HEK293 (cell line): Measurements from ENCODE around the gene KCNAB2.

ENCODE experiments used
- CTCF ChIA-PET: fragments of 350-600 bp; formaldehyde crosslinking; extraction: SDS; loops from one replicate; lab custom pipeline; 2021; ENCODE audit warnings: antibody characterized with exemption; lab: Yijun Ruan, JAX
- POLR2A ChIA-PET: fragments of 300-600 bp; formaldehyde crosslinking; extraction: SDS; loops from one replicate; lab custom pipeline; 2020; ENCODE audit warnings: antibody characterized with exemption, inconsistent platforms; lab: Yijun Ruan, JAX
- H3K27ac ChIP-seq: fragments of 200-500 bp; sonication (Bioruptor generic); 2 replicates; pipeline ENCODE4 v1.5.1; 2014; ENCODE audit warnings: low read depth, low read length, control low read depth, inconsistent platforms; ENCODE audit errors: extremely low read depth
- H3K36me3 ChIP-seq, 2 experiments: fragments of 200-500 bp in 1 of 2; sonication (Bioruptor generic) in 1 of 2; 1 replicate in 1 of 2; 2 replicates in 1 of 2; pipeline ENCODE4 v1.5.1; 2014 to 2017; ENCODE audit warnings: inconsistent platforms in 2 of 2, low read length in 2 of 2; ENCODE audit not compliant: control insufficient read depth in 2 of 2, insufficient read depth in 1 of 2
- H3K4me1 ChIP-seq: fragments of 200-500 bp; sonication (Bioruptor generic); 2 replicates; pipeline ENCODE4 v1.5.1; 2014; ENCODE audit warnings: mild to moderate bottlenecking, low read length, inconsistent platforms; ENCODE audit not compliant: control insufficient read depth, insufficient read depth
- H3K4me3 ChIP-seq: 2 replicates; pipeline ENCODE4 v1.5.1; 2011; ENCODE audit warnings: low read depth, mild to moderate bottlenecking, control low read depth, low read length, moderate library complexity
- H3K9me3 ChIP-seq: fragments of 200-500 bp; sonication (Bioruptor generic); 2 replicates; pipeline ENCODE4 v1.5.1; 2014; ENCODE audit warnings: low read depth, low read length, inconsistent platforms; ENCODE audit not compliant: control insufficient read depth, insufficient read depth
- CTCF ChIP-seq: fragments of 450-650 bp; formaldehyde crosslinking; IDR thresholded peaks from 2 replicates; pipeline ENCODE4 v1.5.1; 2016; ENCODE audit warnings: missing biosample characterization, missing genetic modification characterization
- GFI1B ChIP-seq: fragments of 450-650 bp; formaldehyde crosslinking; IDR thresholded peaks from 2 replicates; pipeline ENCODE4 v1.5.1; 2016; ENCODE audit warnings: missing biosample characterization, missing genetic modification characterization
- IKZF3 ChIP-seq: fragments of 450-650 bp; IDR thresholded peaks from 2 replicates; pipeline ENCODE4 v1.5.0; 2018; ENCODE audit warnings: missing biosample characterization, mild to moderate bottlenecking, missing genetic modification characterization, moderate library complexity
- KLF10 ChIP-seq: fragments of 450-650 bp; IDR thresholded peaks from 2 replicates; pipeline ENCODE4 v1.5.1; 2018; ENCODE audit warnings: missing biosample characterization, mild to moderate bottlenecking, missing genetic modification characterization
- MZF1 ChIP-seq: fragments of 450-650 bp; formaldehyde crosslinking; IDR thresholded peaks from 2 replicates; pipeline ENCODE4 v1.5.1; 2017; ENCODE audit warnings: missing biosample characterization, missing genetic modification characterization, borderline replicate concordance
- PRDM6 ChIP-seq: fragments of 450-650 bp; formaldehyde crosslinking; IDR thresholded peaks from 2 replicates; pipeline ENCODE4 v1.5.1; 2017; ENCODE audit warnings: missing biosample characterization, missing genetic modification characterization
- REPIN1 ChIP-seq: fragments of 450-650 bp; formaldehyde crosslinking; IDR thresholded peaks from 2 replicates; pipeline ENCODE4 v1.5.1; 2017; ENCODE audit warnings: missing biosample characterization, missing genetic modification characterization, low read depth
- REST ChIP-seq: fragments of 450-650 bp; formaldehyde crosslinking; IDR thresholded peaks from 2 replicates; pipeline ENCODE4 v1.5.1; 2016; ENCODE audit warnings: missing biosample characterization, missing genetic modification characterization
- SALL2 ChIP-seq: fragments of 450-650 bp; formaldehyde crosslinking; IDR thresholded peaks from 2 replicates; pipeline ENCODE4 v1.5.0; 2017; ENCODE audit warnings: missing biosample characterization, mild to moderate bottlenecking, missing genetic modification characterization, borderline replicate concordance
- YY2 ChIP-seq: fragments of 450-650 bp; formaldehyde crosslinking; IDR thresholded peaks from 2 replicates; pipeline ENCODE4 v1.5.1; 2016; ENCODE audit warnings: missing biosample characterization, missing genetic modification characterization
- ZIC2 ChIP-seq: fragments of 450-650 bp; formaldehyde crosslinking; IDR thresholded peaks from 2 replicates; pipeline ENCODE4 v1.5.1; 2016; ENCODE audit warnings: missing biosample characterization, missing genetic modification characterization
- ZNF114 ChIP-seq: fragments of 450-650 bp; formaldehyde crosslinking; IDR thresholded peaks from 2 replicates; pipeline ENCODE4 v1.5.0; 2017; ENCODE audit warnings: missing biosample characterization, missing genetic modification characterization
- ZNF146 ChIP-seq: fragments of 450-650 bp; formaldehyde crosslinking; IDR thresholded peaks from 2 replicates; pipeline ENCODE4 v1.5.1; 2016; ENCODE audit warnings: missing biosample characterization, missing genetic modification characterization
- ZNF19 ChIP-seq: fragments of 450-650 bp; formaldehyde crosslinking; IDR thresholded peaks from 2 replicates; pipeline ENCODE4; 2016; ENCODE audit warnings: missing biosample characterization, missing genetic modification characterization, low read depth
- ZNF221 ChIP-seq: fragments of 450-650 bp; formaldehyde crosslinking; IDR thresholded peaks from 2 replicates; pipeline ENCODE4 v1.5.1; 2017; ENCODE audit warnings: missing biosample characterization, missing genetic modification characterization, borderline replicate concordance
- ZNF280C ChIP-seq: fragments of 450-650 bp; formaldehyde crosslinking; IDR thresholded peaks from 2 replicates; pipeline ENCODE4 v1.5.1; 2016; ENCODE audit warnings: missing biosample characterization, missing genetic modification characterization
- ZNF311 ChIP-seq: fragments of 450-650 bp; formaldehyde crosslinking; IDR thresholded peaks from 2 replicates; pipeline ENCODE4 v1.5.1; 2017; ENCODE audit warnings: missing biosample characterization, missing genetic modification characterization, borderline replicate concordance
- ZNF416 ChIP-seq: fragments of 450-650 bp; formaldehyde crosslinking; IDR thresholded peaks from 2 replicates; pipeline ENCODE4 v1.5.1; 2016; ENCODE audit warnings: missing biosample characterization, missing genetic modification characterization
- ZNF426 ChIP-seq: fragments of 450-650 bp; formaldehyde crosslinking; IDR thresholded peaks from 2 replicates; pipeline ENCODE4 v1.5.1; 2017; ENCODE audit warnings: missing biosample characterization, missing genetic modification characterization, mild to moderate bottlenecking, inconsistent platforms, moderate library complexity
- ZNF544 ChIP-seq: fragments of 450-650 bp; formaldehyde crosslinking; IDR thresholded peaks from 2 replicates; pipeline ENCODE4 v1.5.0; 2017; ENCODE audit warnings: missing biosample characterization, missing genetic modification characterization
- ZNF580 ChIP-seq: fragments of 450-650 bp; formaldehyde crosslinking; IDR thresholded peaks from 2 replicates; pipeline ENCODE4 v1.5.1; 2016; ENCODE audit warnings: missing biosample characterization, missing genetic modification characterization
- ZNF626 ChIP-seq: fragments of 450-650 bp; sonication (Bioruptor Pico); formaldehyde crosslinking; IDR thresholded peaks from 2 replicates; pipeline ENCODE4 v1.5.1; 2018; ENCODE audit warnings: missing biosample characterization, missing genetic modification characterization, inconsistent platforms
- ZNF747 ChIP-seq: fragments of 450-650 bp; formaldehyde crosslinking; IDR thresholded peaks from 2 replicates; pipeline ENCODE4 v1.5.1; 2016; ENCODE audit warnings: missing biosample characterization, missing genetic modification characterization
- ZNF792 ChIP-seq: fragments of 450-650 bp; formaldehyde crosslinking; IDR thresholded peaks from 2 replicates; pipeline ENCODE4 v1.5.1; 2016; ENCODE audit warnings: missing biosample characterization, missing genetic modification characterization
- ZSCAN23 ChIP-seq: fragments of 450-650 bp; formaldehyde crosslinking; IDR thresholded peaks from 2 replicates; pipeline ENCODE4 v1.5.1; 2016; ENCODE audit warnings: missing biosample characterization, missing genetic modification characterization
- ZSCAN30 ChIP-seq: fragments of 450-650 bp; IDR thresholded peaks from 2 replicates; pipeline ENCODE4 v1.5.1; 2018; ENCODE audit warnings: missing biosample characterization, mild to moderate bottlenecking, missing genetic modification characterization, moderate library complexity

Gene KCNAB2

DNA sequence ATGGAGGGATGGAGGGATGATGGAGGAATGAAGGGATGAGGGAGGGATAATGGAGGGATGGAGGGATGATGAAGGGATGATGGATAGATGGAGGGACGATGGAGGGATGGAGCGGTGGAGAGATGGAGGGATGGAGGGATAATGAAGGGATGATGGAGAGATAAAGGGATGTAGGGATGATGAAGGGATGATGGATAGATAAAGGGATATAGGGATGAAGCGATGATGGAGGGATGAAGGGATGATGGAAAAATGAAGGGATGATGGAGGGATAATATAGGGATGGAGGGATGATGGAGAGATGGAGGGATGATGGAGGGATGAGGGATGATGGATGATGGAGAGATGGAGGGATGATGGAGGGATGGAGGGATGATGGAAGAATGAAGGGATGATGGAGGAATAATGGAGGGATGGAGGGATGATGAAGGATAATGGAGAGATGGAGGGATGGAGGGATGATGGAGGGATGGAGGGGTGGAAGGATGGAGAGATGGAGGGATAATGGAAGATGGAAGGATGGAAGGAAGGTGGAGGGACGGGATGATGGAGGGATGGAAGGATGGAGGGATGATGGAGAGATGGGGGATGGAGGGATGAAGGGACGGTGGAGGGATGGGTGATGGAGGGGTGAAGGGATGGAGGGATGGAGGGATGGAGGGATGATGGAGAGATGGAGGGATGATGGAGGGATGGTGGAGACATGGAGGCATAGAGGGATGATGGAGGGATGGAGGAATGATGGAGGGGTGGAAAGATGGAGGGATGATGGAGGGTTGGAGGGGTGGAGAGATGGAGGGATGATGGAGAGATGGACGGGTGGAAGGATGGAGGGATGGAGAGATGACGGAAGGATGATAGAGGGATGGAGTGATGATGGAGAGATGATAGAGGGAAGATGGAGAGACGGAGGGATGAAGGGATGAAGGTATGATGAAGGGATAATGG is 62.0 kb downstream of the KCNAB2 start (continued):
- TF ChIP-seq MZF1 (tag by site-specific recombination) (no peak), ZNF792 (tag by site-specific recombination) (no peak), ZNF280C (no peak), ZNF221 (no peak)

GRCh38 chr1:6108476-6108875 is 62.8 kb downstream of the KCNAB2 start:
- Histone ChIP-seq H3K27ac (no peak overlapping the region), H3K4me3 (no peak overlapping the region), H3K9me3 (no peaks in the 10 kb centered on the region), H3K4me1 (no peaks in the 10 kb centered on the region), H3K36me3 (no peaks in the 10 kb centered on the region)
- POLR2A ChIA-PET: no interaction called here
- CTCF ChIA-PET: interaction anchor here (1.0 to 1.1 kb wide), 3 partner anchors 8 to 77 kb away, joined by 3 to 8 read pairs (median 3); no protein-coding TSS in a partner anchor
- peak; percentile 76 for TF ChIP-seq SALL2 (tag by site-specific recombination)
- TF ChIP-seq ZNF416 (tag by site-specific recombination): peak; percentile 59; the same call in 1 of the 2 replicates
- no peak for TF ChIP-seq ZSCAN30
- no peak for TF ChIP-seq ZIC2 (tag by site-specific recombination)
- TF ChIP-seq ZNF792 (tag by site-specific recombination): no peak
- TF ChIP-seq ZNF146 (tag by site-specific recombination): no peak
- TF ChIP-seq REPIN1: no peak
- 0 out of 2 replicates have a peak, but pooled peaks have one; percentile 15 for TF ChIP-seq ZNF747 (tag by site-specific recombination)
- no peak for TF ChIP-seq GFI1B (tag by site-specific recombination)
- TF ChIP-seq ZNF580 (tag by site-specific recombination): no peak
- no peak for TF ChIP-seq KLF10 (tag by site-specific recombination)
- no peak for TF ChIP-seq ZNF19 (tag by site-specific recombination)
- 0 out of 2 replicates have a peak, but pooled peaks have one; percentile 19 for TF ChIP-seq ZNF114 (tag by site-specific recombination)
- TF ChIP-seq ZNF426 (tag by site-specific recombination): no peak
- no peak for TF ChIP-seq PRDM6 (tag by site-specific recombination)
- no peak for TF ChIP-seq ZNF626 (tag by site-specific recombination)
- no peak for TF ChIP-seq CTCF (tag by site-specific recombination)
- TF ChIP-seq YY2: peak; percentile 73
- TF ChIP-seq IKZF3: no peak
- 0 out of 2 replicates have a peak, but pooled peaks have one; percentile 63 for TF ChIP-seq ZNF311 (tag by site-specific recombination)
- TF ChIP-seq ZSCAN23 (tag by site-specific recombination): no peak
- no peak for TF ChIP-seq REST (tag by site-specific recombination)
- peak; percentile 36; the same call in 1 of the 2 replicates for TF ChIP-seq ZNF544
